NCI-H1694 treated with DMSO at 0.1 percent for 48 hours (cell line): ENCODE results near the gene CYP3A4.
"Not testable (repeated sequence)": the region's sequence is repeated elsewhere in the genome, so short reads cannot be mapped to it uniquely, and the experiment has no call there.

Source experiments
- DNase-seq: peaks from one replicate; lab custom pipeline; 2025; lab: John Stamatoyannopoulos, UW

The CYP3A4 gene

GRCh38 chr7:99784007-99784406 lies at the start of gene CYP3A4:
Gene CYP3A4, minus strand, starts transcription at chr7:99784184. Its CDS starts 103 bp downstream, at chr7:99784081.
- no peak for DNase-seq

DNA sequence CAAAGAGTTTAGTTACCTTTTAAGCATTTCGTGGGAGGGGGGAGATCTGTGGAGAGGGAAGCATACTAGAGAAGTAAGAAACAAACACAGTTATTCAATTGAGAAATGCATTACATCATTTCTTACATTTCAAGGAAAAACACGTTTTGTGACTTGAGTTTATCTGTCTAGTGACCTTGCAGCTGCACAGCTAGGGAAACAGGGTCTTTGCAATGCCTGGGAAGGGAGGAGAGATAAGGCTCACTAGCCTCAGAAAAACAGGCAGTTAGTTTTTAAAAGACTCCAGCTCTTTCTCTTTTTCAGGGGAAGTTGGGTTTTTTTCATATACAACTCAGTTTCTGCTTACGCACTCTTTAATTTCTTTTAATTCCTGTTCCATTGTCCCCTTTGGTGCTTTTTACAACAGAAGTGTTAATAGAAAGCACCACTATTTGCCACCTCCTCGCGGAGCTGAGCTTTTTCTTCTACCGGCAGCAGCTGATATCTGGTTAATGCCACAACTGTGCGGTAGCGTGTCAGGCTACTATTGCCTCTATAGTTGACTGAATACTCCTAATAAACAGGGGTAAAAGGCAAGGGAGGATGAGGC lies 49.4 kb upstream of the CYP3A4 start:
- DNase-seq: no peak

- DNase-seq: no peak
Observed at GRCh38 chr7:99831595-99831994, 47.6 kb upstream of the CYP3A4 start.

GRCh38 chr7:99829524-99830160 lies 45.7 kb upstream of the CYP3A4 start:
- DNase-seq: no peak

DNA sequence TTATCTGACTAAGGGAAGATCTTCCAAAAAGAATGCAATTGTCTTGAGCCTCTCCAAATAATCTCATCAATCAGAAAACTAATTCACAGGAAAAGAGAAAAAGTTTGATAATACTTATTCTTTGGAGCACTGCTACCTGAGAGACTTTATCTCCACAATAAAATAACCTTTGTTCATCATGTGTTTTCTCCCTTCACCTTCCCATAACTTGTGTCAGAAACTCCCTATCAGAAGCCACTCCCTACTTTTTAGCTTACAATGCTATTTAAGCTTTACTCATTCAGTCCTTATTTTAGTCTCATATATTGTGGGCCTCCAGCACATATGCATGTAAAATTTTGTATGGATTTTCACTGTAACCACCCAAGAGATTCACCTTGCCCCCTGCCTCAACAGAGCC lies 44.8 kb upstream of the CYP3A4 start:
- DNase-seq: no peak

- no peak for DNase-seq
Observed at GRCh38 chr7:99827040-99827778, 43.2 kb upstream of the CYP3A4 start.

GRCh38 chr7:99825873-99826272 lies 41.9 kb upstream of the CYP3A4 start:
- no peak for DNase-seq

DNA sequence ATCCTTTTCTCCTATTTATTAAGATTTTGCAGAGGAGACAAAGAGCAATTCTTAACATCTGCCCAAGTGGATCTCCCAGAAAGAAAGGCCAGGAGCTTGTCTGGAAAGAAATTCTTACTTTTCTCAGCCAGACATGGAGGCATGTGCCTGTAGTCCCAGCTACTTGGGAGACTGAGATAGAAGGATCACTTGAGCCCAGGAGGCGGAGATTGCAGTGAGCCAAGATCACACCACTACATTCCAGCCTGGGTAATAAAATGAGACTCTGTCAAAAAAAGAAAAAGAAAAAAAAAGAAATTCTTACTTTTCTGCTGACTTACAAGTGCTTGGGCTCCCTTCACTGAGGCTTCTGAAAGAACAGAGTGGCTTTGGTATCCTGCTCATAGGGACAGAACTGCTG lies 41.5 kb upstream of the CYP3A4 start:
- no peak for DNase-seq

- no peak for DNase-seq
Observed at GRCh38 chr7:99824091-99824490, 40.1 kb upstream of the CYP3A4 start.

GRCh38 chr7:99822731-99823718 lies 39.0 kb upstream of the CYP3A4 start:
- DNase-seq: no peak

- no peak for DNase-seq
Observed at GRCh38 chr7:99820408-99821027, 36.5 kb upstream of the CYP3A4 start.

DNA sequence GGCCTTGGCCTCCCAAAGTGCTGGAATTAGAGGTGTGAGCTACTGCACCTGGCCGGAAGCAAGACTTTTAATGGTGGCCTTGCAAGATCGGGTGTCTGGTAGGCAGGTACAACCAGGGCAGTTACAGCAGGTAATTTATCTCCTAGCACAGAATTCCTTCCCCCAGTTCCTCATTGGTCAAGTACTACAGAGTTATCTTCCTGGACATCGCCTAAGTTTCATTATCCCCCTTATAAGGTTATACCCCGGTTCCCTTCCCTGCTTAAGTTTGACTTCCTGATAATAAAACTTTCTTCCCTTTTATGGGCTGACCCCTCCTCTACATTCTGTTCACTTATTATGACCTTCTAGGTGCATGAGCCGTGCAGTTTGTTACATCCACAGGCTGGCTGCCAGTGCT lies 24.8 kb upstream of the CYP3A4 start:
- no peak for DNase-seq

DNA sequence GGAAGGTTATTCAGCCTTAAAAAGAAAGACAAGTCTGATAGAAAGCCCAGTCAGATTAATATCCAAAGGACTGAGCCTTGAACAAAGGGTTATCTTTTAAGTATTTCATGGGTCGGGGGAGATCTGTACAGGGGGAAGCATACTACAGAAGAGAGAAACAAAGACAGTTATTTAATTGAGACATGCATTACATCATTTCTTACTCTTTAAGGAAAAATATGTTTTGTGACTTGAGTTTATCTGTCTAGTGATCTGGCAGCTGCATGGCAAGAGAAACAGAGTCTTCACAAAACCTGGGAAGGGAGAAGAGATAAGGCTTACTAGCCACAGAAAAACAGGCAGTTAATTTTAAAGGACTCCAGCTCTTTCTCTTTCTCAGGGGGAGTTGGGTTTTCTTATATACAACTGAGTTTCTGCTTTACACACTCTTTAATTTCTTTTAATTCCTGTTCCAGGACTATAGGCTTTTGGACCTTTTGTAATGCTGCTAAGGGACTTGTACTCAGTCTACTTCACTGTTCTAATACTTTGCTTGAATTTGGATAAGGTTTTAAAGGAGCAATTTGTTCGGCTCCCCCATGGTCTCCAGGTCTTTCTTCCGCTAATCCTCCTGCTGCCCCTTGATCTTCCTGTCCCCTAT lies 23.0 kb upstream of the CYP3A4 start:
- DNase-seq: no peak

- DNase-seq: no peak
Observed at GRCh38 chr7:99805641-99806040, 21.7 kb upstream of the CYP3A4 start.

- DNase-seq: not testable (repeated sequence)
Observed at GRCh38 chr7:99803118-99803517, 19.1 kb upstream of the CYP3A4 start.

DNA sequence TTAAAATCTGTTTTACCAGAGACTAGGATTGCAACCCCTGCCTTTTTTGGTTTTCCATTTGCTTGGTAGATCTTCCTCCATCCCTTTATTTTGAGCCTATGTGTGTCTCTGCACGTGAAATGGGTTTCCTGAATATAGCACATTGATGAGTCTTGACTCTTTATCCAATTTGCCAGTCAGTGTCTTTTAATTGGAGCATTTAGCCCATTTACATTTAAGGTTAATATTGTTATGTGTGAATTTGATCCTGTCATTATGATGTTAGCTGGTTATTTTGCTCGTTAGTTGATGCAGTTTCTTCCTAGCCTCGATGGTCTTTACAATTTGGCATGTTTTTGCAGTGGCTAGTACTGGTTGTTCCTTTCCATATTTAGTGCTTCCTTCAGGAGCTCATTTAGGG lies 17.4 kb upstream of the CYP3A4 start:
- not testable (repeated sequence) for DNase-seq

GRCh38 chr7:99798972-99799371 lies 15.0 kb upstream of the CYP3A4 start:
- DNase-seq: no peak

DNA sequence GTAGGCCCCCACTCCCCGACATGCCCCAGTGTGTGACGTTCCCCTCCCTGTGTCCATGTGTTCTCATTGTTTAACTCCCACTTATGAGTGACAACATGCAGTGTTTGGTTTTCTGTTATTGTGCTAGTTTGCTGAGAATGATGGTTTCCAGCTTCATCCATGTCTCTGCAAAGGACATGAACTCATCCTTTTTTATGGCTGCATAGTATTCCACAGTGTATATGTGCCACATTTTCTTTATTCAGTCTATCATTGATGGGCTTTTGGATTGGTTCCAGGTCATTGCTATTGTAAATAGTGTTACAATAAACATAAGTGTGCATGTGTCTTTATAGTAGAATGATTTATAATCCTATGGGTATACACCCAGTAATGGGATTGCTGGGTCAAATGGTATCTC lies 11.9 kb upstream of the CYP3A4 start:
- not testable (repeated sequence) for DNase-seq

GRCh38 chr7:99794585-99795502 lies 10.9 kb upstream of the CYP3A4 start:
- DNase-seq: no peak

DNA sequence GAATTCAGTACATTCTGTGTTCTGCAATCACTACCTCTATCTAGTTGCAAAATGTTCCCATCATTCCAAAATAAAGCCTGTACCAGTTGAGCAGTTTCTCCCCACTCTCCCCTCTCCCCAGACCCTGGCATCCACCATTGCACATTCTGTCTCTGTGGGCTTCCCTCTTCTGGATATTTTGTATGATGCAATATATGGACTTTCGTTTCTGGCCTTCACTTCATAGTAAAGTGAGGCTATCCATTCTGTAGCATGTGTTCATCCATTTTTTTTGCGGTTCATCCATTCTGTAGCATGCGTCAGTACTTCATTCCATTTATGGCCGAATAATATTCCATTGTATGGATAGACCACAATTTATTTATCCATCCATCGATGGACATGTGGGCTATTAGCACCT lies 9.5 kb upstream of the CYP3A4 start:
- no peak for DNase-seq
